ENCODE measurements around the gene CYSLTR2.
A peak's percentile ranks its signal among the peaks of the same experiment; 100 is the strongest.

CYSLTR2 gene

DNA sequence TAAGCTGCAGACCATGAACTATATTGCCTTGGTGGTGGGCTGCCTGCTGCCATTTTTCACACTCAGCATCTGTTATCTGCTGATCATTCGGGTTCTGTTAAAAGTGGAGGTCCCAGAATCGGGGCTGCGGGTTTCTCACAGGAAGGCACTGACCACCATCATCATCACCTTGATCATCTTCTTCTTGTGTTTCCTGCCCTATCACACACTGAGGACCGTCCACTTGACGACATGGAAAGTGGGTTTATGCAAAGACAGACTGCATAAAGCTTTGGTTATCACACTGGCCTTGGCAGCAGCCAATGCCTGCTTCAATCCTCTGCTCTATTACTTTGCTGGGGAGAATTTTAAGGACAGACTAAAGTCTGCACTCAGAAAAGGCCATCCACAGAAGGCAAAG lies 53.7 kb downstream of the CYSLTR2 start:
- Histone ChIP-seq H3K27ac (ENCODE audit: poor library complexity, severe bottlenecking) (no peak overlapping the region), H3K9me3 (ENCODE audit: severe bottlenecking) (no peaks in the 10 kb centered on the region), H3K4me3 (ENCODE audit: severe bottlenecking) (no peak overlapping the region), H3K36me3 (ENCODE audit: low read depth) (no peaks in the 10 kb centered on the region), H3K27me3 (ENCODE audit: insufficient read depth, poor library complexity, severe bottlenecking) (no peaks in the 10 kb centered on the region), H3K4me1 (ENCODE audit: insufficient read depth, poor library complexity, severe bottlenecking) (no peaks in the 10 kb centered on the region)
- ATAC-seq (ENCODE audit: low read depth) (no peak), DNase-seq (ENCODE audit: low spot score) (no peak)
- TF ChIP-seq CTCF (IDR thresholded peaks at IDR 0.05; ENCODE audit: poor library complexity, severe bottlenecking) = no peak

GRCh38 chr13:48708764-48709163 lies 55.0 kb downstream of the CYSLTR2 start:
- no peak overlapping the region for H3K4me3 ChIP-seq (ENCODE audit: severe bottlenecking)
- H3K9me3 ChIP-seq (ENCODE audit: severe bottlenecking) = no peaks in the 10 kb centered on the region
- no peaks in the 10 kb centered on the region for H3K4me1 ChIP-seq (ENCODE audit: insufficient read depth, poor library complexity, severe bottlenecking)
- ATAC-seq (ENCODE audit: low read depth) (no peak), DNase-seq (ENCODE audit: low spot score) (no peak)
- no peaks in the 10 kb centered on the region for H3K36me3 ChIP-seq (ENCODE audit: low read depth)
- H3K27me3 ChIP-seq (ENCODE audit: insufficient read depth, poor library complexity, severe bottlenecking) = no peaks in the 10 kb centered on the region
- TF ChIP-seq CTCF (IDR thresholded peaks at IDR 0.05; ENCODE audit: poor library complexity, severe bottlenecking) = no peak
- H3K27ac ChIP-seq (ENCODE audit: poor library complexity, severe bottlenecking) = no peak overlapping the region

DNA sequence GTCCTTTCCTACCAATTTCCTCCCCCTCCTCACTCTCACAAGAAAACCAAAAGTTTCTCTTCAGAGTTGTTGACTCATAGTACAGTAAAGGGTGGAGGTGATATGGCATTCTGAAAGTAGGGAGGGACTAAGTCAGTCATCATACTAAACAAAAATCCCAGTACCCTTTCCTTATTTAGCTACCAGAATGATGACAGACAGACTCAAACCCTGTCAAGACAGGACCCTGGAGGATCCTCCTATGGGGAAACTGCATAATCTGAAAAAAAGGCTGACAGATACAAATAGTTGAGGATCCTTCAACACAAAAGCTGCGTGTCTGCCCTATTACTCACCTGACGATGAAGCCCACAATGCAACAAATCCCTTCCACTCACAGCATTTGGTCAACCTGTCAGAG lies 55.5 kb downstream of the CYSLTR2 start:
- Histone ChIP-seq H3K36me3 (ENCODE audit: low read depth) (no peaks in the 10 kb centered on the region), H3K4me1 (ENCODE audit: insufficient read depth, poor library complexity, severe bottlenecking) (no peaks in the 10 kb centered on the region), H3K9me3 (ENCODE audit: severe bottlenecking) (no peaks in the 10 kb centered on the region), H3K4me3 (ENCODE audit: severe bottlenecking) (no peak overlapping the region), H3K27ac (ENCODE audit: poor library complexity, severe bottlenecking) (no peak overlapping the region), H3K27me3 (ENCODE audit: insufficient read depth, poor library complexity, severe bottlenecking) (no peaks in the 10 kb centered on the region)
- TF ChIP-seq CTCF (IDR thresholded peaks at IDR 0.05; ENCODE audit: poor library complexity, severe bottlenecking) = no peak
- ATAC-seq (ENCODE audit: low read depth) = peak; percentile 23; the same call in 2 of the 3 replicates
- no peak for DNase-seq (ENCODE audit: low spot score)

- H3K27me3 ChIP-seq (ENCODE audit: insufficient read depth, poor library complexity, severe bottlenecking) = no peaks in the 10 kb centered on the region
- no peaks in the 10 kb centered on the region for H3K9me3 ChIP-seq (ENCODE audit: severe bottlenecking)
- no peak for ATAC-seq (ENCODE audit: low read depth)
- H3K27ac ChIP-seq (ENCODE audit: poor library complexity, severe bottlenecking) = no peak overlapping the region
- H3K4me1 ChIP-seq (ENCODE audit: insufficient read depth, poor library complexity, severe bottlenecking) = no peaks in the 10 kb centered on the region
- no peak for TF ChIP-seq CTCF (IDR thresholded peaks at IDR 0.05; ENCODE audit: poor library complexity, severe bottlenecking)
- H3K4me3 ChIP-seq (ENCODE audit: severe bottlenecking) = no peak overlapping the region
- DNase-seq (ENCODE audit: low spot score) = no peak
- H3K36me3 ChIP-seq (ENCODE audit: low read depth) = no peaks in the 10 kb centered on the region
Observed at GRCh38 chr13:48710160-48710559, 56.4 kb downstream of the CYSLTR2 start.

- no peak for TF ChIP-seq CTCF (IDR thresholded peaks at IDR 0.05; ENCODE audit: poor library complexity, severe bottlenecking)
- ATAC-seq (ENCODE audit: low read depth) = no peak
Observed at GRCh38 chr13:48712141-48712540, 58.4 kb downstream of the CYSLTR2 start.

More at GRCh38 chr13:48712141-48712540, 58.4 kb downstream of the CYSLTR2 start:
- no peak for DNase-seq (ENCODE audit: low spot score)
- H3K9me3 ChIP-seq (ENCODE audit: severe bottlenecking) = peaks cover 4% of the 10 kb centered on the region
- H3K4me3 ChIP-seq (ENCODE audit: severe bottlenecking) = no peak overlapping the region
- no peaks in the 10 kb centered on the region for H3K36me3 ChIP-seq (ENCODE audit: low read depth)
- H3K4me1 ChIP-seq (ENCODE audit: insufficient read depth, poor library complexity, severe bottlenecking) = no peaks in the 10 kb centered on the region
- no peak overlapping the region for H3K27ac ChIP-seq (ENCODE audit: poor library complexity, severe bottlenecking)
- no peaks in the 10 kb centered on the region for H3K27me3 ChIP-seq (ENCODE audit: insufficient read depth, poor library complexity, severe bottlenecking)
